H4 (cell line): ENCODE results near the gene ATP6V1G1. TPM values are rescaled to one million over a fixed set of nuclear protein-coding genes. Genes with fewer than 3 reads are reported as not detected.

ENCODE experiments used
- DNase-seq: peaks from one replicate; pipeline ENCODE4 v3.0.0-alpha.2; 2015; ENCODE audit warnings: low spot score
- total RNA-seq: library from RNA; depleted of rRNA; stranded (reverse); fragments of >200 nt; shearing (Covaris generic); gene quantifications from 2 replicates; pipeline ENCODE4 v1.2.3, GENCODE V29; 2014

Gene ATP6V1G1
- total RNA-seq, 1 experiment from 2014 or later = 172 TPM

- DNase-seq = no peak
Observed at GRCh38 chr9:114612272-114612923, 24.8 kb downstream of the ATP6V1G1 start.

DNA sequence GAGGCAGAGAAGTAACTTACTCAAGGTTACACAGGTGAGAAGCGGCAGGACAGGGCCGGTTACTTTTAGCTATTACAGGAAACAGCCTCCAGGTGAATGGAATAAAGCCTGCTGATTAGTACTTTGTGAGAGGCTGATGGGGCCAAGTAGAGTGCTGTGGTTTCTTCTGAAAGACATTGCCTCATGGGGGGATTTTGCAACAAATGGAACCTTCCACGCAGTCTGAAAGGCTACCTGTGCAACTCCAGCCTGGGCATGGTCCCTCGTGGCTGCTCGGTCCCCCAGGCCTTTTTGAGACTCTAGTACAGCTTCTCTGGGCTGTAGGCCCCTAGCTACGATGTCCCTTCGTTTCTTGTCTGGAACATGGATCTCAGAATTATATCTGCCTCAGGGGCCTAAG lies 25.5 kb downstream of the ATP6V1G1 start:
- DNase-seq = no peak

DNA sequence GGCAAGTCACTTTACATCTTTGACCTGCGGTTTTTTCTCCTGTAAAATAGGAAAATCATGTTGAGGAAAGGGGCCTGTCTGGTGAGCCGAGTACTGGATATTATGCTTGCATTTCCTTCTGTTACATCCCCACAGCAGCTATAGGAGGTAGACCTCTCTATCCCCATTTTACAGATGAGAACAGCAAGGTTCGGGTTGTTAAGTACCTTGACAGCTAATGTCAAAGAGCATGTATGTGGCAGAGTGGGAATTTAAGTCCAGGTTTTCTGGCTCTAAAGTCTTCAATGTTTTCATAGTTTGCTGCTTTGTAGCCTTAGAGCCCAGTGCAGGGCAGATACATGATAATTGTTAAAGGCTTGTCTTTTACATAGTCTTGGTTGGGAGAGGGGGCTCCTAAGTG lies 26.4 kb downstream of the ATP6V1G1 start:
- no peak for DNase-seq

GRCh38 chr9:114614373-114614772 lies 26.8 kb downstream of the ATP6V1G1 start:
- DNase-seq = no peak

DNA sequence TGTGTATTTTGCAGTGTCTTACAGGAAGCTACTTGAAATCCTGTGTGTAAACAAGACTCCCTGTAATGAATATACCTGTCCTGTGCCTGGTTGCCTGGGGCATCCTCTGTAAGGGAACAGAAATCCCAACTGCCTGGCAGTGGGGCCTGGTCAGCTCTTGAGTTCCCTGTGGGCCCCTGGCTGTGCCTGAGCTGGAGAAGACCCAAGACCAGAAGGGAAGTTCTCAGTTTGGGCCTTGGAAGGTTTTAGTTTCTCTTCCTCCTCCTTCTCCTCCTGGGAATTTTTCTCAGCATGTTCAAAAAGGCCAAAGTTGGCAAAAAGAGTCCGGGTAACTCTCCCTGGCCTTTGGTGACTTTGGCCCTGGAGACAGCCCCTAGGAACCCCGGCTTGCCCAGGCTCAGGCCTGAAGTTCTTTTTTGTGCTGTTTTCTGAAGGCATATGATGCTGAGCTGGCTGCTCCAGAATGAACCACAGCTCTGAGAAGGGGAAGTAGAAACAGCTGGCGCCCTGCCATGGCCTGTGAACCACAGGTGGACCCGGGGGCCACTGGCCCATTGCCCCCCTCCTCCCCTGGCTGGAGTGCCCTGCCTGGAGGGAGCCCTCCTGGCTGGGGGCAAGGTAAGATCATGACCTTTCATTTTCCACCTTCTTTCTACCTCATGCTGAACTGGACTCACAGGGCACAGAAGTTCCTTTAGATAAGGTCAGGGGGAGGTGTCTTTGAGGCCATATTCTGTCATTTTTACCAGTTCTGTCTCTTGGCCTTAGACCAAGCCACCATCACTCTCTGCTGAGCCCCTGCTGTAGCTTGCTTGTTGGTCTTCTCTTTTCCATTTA lies 29.3 kb downstream of the ATP6V1G1 start:
- no peak for DNase-seq

DNA sequence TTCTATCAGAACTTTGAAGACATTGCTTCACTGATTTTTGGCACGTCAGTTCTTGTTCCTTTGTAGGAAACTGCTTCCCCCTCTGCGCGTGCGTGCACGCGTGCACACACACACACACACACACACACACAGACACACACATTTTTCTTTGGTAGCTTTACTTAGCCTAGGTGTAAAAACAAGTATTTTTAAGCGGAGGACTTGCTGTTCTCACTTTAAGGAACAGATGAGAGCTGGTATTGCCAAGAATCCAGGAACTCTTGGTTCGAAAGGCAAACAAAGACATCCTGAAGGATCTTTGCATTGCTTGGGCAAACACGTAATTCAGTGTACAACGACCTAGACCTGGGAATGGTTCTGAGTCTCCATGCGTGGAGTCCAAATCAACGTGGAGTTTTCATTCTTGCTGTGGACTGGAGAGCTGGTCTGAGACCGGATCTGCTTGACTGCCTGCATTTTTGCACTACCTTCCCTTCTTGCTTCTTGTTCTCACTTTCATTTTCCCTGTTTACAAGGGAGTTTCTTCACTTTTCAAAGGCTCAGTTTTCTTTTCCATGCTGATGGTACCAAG lies 31.7 kb downstream of the ATP6V1G1 start:
- no peak for DNase-seq

DNA sequence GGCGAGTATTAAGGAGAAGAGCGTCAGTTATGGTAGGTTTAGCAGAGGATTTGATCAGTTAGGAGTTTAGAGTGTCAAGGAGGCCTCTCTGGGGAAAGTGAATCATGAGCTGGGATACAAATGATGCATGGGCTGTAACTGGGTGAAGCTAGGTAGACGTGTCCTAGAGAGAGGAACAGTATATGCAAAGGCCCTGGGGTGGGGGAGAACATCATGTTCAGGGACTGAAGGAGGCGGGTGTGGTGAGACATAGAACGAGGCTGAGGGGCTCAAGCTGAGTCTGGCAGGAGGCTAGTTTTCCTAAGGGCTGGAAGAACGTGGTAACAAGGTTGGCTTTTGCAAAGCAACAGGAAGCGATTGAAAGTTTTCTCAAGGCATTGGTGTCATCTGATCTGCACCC lies 34.0 kb downstream of the ATP6V1G1 start:
- DNase-seq = no peak

DNA sequence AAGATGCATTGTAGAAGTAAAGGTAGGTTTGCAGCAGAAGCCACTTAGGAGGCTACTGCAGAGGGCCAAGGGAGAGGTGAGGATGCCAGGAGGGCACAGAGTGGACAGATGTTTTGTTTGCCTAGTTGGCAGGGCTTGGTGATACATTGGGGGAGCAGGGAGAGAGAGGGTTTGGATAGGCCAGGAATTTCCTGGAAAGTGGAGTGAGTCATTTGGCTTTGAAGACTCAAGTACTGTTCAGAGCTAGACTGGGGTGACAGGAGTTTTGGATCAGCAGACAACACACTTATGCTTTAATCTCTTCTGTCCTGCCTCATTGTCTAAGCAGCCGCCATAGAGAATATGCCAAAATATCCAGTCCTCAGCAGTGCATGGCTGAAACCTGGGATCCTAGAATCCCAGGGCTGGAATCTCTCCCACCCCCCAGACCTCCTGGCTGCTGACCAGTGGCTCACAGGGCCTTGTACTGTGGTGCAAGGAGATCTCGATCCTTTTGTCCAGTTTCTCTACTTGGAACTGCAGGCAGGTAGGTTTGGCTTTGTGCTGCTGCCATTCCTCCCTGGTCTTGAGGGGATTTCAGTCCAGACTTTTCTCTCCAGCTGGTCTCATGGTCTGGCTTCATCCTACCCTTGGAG lies 34.5 kb downstream of the ATP6V1G1 start:
- peak; percentile 14 for DNase-seq

DNA sequence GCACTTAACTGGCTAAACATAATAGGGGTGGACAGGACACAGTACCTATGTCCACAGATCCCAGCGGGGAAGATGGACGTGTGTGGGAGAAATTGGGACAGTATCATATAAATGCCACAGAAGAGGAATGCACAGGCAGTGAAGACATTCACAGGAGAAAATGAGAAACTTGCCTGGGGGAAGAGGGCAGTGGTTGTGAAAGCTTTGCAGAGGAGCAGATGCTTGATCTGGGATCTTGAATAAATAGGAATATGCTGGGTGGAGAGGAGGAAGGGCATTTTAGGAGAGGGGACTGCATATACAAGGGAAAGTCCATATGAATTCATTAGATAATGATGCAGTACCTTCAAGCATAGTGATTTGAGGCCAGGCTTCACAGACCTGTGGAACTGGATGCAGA lies 37.1 kb downstream of the ATP6V1G1 start:
- DNase-seq = no peak

DNA sequence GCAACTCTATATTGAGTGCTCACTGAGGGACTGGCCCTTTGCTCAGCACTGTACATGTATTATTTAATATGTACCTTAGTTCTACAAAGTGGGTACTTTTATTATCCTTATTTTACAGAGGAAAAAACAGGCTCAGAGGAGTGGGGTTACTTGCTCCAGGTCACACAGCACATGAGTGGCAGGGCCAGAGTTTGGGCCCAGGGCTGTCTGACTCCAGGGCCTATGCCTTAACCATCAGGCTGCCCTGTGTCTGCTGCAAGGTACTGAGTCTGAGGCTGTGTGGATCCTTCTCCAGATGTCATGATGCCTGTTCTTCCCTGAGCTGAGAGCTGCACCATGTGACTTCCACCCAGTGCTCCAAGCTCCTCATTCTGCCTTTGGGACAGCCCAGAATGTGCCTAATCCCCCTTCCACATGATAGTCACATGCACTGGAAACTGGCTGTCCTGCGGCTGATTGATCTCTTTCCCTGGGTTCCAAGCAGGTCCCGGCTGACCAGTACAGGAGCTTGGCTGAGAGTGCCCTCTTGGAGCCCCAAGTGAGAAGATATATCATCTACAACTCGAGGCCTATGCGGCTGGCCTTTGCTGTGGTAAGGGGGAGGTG lies 38.9 kb downstream of the ATP6V1G1 start:
- no peak for DNase-seq

DNA sequence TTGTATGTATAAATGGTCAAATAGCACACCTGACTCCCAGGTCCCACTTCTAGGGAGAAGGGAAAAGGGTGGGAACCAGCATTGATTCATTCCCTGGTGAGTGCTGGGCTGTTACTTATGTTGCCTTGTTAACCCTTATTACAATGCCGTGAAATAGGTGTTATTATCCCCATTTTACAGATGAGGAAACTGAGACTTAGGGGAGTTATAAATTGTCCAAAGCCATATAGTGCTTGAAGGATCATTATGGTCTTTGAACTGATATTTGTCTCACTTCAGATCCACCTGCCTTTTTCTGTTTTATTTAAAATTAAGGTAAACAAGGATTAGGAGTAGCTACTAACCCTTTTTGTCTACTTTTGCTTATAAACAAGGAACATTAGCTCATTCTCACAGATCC lies 40.0 kb downstream of the ATP6V1G1 start:
- DNase-seq = no peak

GRCh38 chr9:114629563-114630090 lies 42.1 kb downstream of the ATP6V1G1 start:
- no peak for DNase-seq

DNA sequence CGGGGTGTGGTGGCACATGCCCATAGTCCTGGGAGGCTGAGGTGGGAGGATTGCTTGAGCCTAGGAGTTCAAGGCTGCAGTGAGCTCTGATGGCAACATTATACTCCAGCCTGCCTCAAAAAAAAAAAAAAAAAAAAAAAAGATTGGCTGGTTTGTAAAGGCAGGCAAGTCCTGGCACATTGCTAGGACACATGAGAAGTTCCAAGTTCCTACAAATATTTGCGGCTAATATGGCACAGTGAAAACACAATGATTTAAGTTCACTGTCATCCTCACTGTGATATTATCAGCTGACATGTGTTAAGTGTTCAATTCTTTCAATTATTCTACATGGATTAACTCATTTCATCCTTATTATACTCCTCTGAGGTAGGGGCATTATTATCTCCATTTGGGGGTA lies 43.6 kb downstream of the ATP6V1G1 start:
- no peak for DNase-seq

DNA sequence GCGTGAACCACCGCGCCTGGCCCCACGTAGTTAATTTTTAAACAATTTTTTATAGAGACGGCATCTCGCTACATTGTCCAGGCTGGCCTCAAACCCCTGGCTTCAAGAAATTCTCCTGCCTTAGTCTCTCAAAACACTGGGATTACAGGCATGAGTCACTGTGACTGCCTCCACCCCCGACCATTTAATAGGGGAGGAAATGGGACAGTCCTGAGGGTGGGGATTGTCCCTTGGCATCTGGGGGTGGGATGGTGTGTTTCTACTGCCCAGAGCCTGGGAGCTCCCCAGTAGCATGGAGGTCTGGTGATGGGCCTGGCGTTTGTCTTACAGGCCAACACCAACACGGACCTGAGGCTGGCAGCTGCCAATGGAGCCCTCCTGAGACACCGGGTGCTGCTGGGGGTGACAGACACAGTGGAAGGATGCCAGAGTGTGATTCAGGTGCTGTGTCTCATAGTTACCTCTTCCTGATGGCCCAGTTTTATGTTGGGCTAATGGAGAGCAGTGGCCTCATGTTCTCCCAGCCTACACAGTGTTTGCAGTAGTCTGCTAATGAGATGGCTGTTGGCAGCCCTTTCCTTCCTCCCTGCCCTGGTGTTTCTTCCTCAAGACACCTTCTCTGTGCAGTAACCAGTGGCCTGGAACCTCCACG lies 46.0 kb downstream of the ATP6V1G1 start:
- DNase-seq = no peak

DNA sequence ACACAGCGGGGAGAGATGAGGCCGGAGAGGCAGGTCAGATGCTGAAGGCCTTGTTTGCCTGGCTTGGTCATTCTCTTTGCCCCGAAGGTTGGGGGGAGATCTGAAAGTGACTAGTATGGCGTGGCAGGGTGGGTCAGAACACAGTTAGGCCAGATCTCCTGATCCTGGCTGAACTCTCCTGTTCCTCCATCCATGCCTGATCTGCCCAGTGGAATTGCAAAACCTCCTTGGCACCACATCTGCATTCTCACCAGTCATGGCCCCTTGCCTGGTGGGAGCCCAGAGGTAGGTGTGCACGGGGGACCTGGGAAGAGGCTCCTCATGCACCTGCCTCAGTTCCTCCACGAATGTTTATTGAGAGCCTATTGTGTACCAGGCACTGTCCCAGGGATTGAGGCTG lies 46.8 kb downstream of the ATP6V1G1 start:
- no peak for DNase-seq

- no peak for DNase-seq
Observed at GRCh38 chr9:114638404-114638803, 50.8 kb downstream of the ATP6V1G1 start.

DNA sequence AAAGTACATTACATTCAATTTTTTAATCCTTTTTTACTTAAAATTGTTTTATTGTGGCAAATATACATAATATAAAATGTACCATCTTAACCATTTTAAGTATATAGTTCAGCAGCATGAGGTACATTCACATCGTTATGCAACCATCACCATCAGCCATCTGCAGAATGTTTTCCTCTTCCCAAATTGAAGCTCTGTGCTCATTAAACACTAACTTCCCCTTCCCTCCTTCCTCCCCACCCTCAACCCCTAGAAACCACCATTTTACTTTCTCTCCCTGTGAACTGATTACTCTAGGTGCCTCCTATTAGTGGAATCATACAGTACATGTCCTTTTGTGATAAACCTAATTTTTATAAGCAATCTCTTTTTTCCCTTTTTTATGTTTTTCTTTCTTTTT lies 54.4 kb downstream of the ATP6V1G1 start:
- no peak for DNase-seq

DNA sequence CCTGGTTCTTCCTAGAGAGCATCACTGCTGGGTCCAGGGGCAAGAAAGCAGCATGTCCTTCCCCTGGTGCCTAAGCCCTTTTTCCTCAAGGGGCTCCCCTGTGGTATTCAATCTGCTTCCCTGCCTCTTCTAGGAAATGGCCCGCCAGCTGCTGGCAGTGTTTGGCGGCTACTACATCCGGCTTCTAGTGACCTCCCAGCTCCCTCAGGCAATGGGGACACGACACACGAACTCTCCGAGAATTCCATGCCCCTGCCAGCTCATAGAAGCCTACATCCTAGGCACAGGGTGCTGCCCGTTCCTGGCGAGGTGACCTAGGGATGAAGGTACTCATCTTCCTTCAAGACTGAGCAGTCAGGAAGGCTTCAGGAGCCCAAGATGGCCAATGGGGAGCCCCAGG lies 55.4 kb downstream of the ATP6V1G1 start:
- no peak for DNase-seq

DNA sequence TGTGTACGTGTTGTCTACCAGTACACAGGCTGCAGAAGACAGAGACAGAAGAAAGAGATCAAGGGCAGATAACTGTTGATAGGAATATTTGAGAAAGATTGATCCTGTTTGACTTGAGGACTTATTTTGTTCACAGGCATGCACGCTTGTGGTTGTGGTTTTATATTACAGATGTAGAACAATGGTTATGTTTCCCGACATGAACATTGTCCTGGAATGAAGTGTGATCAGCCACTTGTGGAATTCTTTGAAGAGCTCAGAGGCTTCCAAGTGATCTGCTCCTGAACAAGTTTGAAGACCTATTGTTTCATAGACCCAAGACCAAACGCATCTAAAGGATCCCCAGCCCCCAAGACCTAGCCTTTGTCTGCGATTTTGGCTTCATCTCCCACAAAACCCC lies 56.3 kb downstream of the ATP6V1G1 start:
- DNase-seq = no peak
